ENCODE results near the gene PPCDC.

DNA sequence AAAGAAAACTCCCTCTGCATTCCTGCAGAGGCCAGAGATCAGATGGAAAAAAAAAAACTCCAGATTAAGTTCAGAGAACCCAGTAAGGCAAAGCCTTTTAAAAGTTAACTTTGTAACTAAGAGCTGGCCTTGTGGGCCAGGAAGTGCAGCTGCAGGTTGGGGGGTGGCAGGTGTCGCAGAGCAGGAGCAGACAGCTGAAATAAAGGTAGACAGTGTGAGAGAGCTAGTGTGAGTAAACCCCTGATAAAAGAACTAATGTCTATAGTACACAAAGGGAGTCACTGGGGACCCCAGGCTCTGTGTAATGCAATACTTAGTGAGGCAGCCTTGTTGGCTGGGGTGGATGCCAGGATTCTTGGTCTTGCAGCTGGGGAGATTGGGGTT is 42.1 kb downstream of the PPCDC start:
- TF ChIP-seq, protein P1, sequence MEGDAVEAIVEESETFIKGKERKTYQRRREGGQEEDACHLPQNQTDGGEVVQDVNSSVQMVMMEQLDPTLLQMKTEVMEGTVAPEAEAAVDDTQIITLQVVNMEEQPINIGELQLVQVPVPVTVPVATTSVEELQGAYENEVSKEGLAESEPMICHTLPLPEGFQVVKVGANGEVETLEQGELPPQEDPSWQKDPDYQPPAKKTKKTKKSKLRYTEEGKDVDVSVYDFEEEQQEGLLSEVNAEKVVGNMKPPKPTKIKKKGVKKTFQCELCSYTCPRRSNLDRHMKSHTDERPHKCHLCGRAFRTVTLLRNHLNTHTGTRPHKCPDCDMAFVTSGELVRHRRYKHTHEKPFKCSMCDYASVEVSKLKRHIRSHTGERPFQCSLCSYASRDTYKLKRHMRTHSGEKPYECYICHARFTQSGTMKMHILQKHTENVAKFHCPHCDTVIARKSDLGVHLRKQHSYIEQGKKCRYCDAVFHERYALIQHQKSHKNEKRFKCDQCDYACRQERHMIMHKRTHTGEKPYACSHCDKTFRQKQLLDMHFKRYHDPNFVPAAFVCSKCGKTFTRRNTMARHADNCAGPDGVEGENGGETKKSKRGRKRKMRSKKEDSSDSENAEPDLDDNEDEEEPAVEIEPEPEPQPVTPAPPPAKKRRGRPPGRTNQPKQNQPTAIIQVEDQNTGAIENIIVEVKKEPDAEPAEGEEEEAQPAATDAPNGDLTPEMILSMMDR (IDR thresholded peaks at IDR 0.05): no peak
- TF ChIP-seq POLR2A (IDR thresholded peaks at IDR 0.05): no peak
